GM23338 (cell line): ENCODE data around the gene ANKH.

Experiments
- CREB1 ChIP-seq: fragments of 250-450 bp; sonication (Bioruptor Pico); IDR thresholded peaks from 2 replicates; pipeline ENCODE4 v1.5.0; 2020; ENCODE audit warnings: low read depth, mild to moderate bottlenecking, moderate library complexity
- CTCF ChIP-seq, 2 experiments: fragments of 200-600 bp in 1 of 2; sonication (generic) in 1 of 2; conservative IDR thresholded peaks; 2 replicates each; pipeline versions ENCODE4 v1.5.1 to v1.6.1; 2016 to 2017; ENCODE audit warnings: antibody characterized with exemption in 2 of 2, low read depth in 2 of 2, mild to moderate bottlenecking in 2 of 2, moderate library complexity in 1 of 2
- EZH2 ChIP-seq: fragments of 200-600 bp; sonication (generic); IDR thresholded peaks from one replicate; pipeline ENCODE4 v1.8.0; 2017; ENCODE audit warnings: antibody characterized with exemption, mild to moderate bottlenecking, low read depth; ENCODE audit not compliant: unreplicated experiment
- EZH2phosphoT487 ChIP-seq: fragments of 200-600 bp; sonication (generic); IDR thresholded peaks from one replicate; pipeline ENCODE4 v1.8.1; 2018; ENCODE audit warnings: antibody characterized with exemption; ENCODE audit not compliant: unreplicated experiment
- JUNB ChIP-seq: IDR thresholded peaks from one replicate; pipeline ENCODE4 v1.6.1; 2016; ENCODE audit warnings: antibody characterized with exemption; ENCODE audit not compliant: unreplicated experiment
- NANOG ChIP-seq: IDR thresholded peaks from 2 replicates; pipeline ENCODE4 v1.6.1; 2016; ENCODE audit warnings: antibody characterized with exemption, borderline replicate concordance
- POLR2AphosphoS5 ChIP-seq: IDR thresholded peaks from 2 replicates; pipeline ENCODE4 v1.6.1; 2016; ENCODE audit warnings: antibody characterized with exemption, low read depth
- REST ChIP-seq: IDR thresholded peaks from one replicate; pipeline ENCODE4 v1.6.1; 2018; ENCODE audit warnings: antibody characterized with exemption; ENCODE audit not compliant: unreplicated experiment
- STAT1 ChIP-seq: IDR thresholded peaks from one replicate; pipeline ENCODE4 v1.6.1; 2016; ENCODE audit warnings: antibody characterized with exemption; ENCODE audit not compliant: unreplicated experiment
- ZNF114 ChIP-seq: fragments of 250-450 bp; sonication (Bioruptor Pico); IDR thresholded peaks from 2 replicates; pipeline ENCODE4 v1.5.0; 2020; ENCODE audit warnings: mild to moderate bottlenecking, moderate library complexity
- TF ChIP-seq, protein P1 (sequence below): fragments of 250-450 bp; sonication (Bioruptor Pico); IDR thresholded peaks from 2 replicates; pipeline ENCODE4 v1.5.0; 2020; ENCODE audit warnings: mild to moderate bottlenecking, moderate library complexity

- TF ChIP-seq REST, result no peak
- no peak for TF ChIP-seq CTCF (conservative IDR thresholded peaks at IDR 0.05; ENCODE audit: low read depth in 2 of 2)
- no peak for TF ChIP-seq JUNB
- TF ChIP-seq EZH2phosphoT487, result no peak
- TF ChIP-seq EZH2, result no peak
- TF ChIP-seq POLR2AphosphoS5, result no peak
- no peak for TF ChIP-seq ZNF114 (CRISPR knock-in tag)
- no peak for TF ChIP-seq NANOG
- TF ChIP-seq, protein P1, sequence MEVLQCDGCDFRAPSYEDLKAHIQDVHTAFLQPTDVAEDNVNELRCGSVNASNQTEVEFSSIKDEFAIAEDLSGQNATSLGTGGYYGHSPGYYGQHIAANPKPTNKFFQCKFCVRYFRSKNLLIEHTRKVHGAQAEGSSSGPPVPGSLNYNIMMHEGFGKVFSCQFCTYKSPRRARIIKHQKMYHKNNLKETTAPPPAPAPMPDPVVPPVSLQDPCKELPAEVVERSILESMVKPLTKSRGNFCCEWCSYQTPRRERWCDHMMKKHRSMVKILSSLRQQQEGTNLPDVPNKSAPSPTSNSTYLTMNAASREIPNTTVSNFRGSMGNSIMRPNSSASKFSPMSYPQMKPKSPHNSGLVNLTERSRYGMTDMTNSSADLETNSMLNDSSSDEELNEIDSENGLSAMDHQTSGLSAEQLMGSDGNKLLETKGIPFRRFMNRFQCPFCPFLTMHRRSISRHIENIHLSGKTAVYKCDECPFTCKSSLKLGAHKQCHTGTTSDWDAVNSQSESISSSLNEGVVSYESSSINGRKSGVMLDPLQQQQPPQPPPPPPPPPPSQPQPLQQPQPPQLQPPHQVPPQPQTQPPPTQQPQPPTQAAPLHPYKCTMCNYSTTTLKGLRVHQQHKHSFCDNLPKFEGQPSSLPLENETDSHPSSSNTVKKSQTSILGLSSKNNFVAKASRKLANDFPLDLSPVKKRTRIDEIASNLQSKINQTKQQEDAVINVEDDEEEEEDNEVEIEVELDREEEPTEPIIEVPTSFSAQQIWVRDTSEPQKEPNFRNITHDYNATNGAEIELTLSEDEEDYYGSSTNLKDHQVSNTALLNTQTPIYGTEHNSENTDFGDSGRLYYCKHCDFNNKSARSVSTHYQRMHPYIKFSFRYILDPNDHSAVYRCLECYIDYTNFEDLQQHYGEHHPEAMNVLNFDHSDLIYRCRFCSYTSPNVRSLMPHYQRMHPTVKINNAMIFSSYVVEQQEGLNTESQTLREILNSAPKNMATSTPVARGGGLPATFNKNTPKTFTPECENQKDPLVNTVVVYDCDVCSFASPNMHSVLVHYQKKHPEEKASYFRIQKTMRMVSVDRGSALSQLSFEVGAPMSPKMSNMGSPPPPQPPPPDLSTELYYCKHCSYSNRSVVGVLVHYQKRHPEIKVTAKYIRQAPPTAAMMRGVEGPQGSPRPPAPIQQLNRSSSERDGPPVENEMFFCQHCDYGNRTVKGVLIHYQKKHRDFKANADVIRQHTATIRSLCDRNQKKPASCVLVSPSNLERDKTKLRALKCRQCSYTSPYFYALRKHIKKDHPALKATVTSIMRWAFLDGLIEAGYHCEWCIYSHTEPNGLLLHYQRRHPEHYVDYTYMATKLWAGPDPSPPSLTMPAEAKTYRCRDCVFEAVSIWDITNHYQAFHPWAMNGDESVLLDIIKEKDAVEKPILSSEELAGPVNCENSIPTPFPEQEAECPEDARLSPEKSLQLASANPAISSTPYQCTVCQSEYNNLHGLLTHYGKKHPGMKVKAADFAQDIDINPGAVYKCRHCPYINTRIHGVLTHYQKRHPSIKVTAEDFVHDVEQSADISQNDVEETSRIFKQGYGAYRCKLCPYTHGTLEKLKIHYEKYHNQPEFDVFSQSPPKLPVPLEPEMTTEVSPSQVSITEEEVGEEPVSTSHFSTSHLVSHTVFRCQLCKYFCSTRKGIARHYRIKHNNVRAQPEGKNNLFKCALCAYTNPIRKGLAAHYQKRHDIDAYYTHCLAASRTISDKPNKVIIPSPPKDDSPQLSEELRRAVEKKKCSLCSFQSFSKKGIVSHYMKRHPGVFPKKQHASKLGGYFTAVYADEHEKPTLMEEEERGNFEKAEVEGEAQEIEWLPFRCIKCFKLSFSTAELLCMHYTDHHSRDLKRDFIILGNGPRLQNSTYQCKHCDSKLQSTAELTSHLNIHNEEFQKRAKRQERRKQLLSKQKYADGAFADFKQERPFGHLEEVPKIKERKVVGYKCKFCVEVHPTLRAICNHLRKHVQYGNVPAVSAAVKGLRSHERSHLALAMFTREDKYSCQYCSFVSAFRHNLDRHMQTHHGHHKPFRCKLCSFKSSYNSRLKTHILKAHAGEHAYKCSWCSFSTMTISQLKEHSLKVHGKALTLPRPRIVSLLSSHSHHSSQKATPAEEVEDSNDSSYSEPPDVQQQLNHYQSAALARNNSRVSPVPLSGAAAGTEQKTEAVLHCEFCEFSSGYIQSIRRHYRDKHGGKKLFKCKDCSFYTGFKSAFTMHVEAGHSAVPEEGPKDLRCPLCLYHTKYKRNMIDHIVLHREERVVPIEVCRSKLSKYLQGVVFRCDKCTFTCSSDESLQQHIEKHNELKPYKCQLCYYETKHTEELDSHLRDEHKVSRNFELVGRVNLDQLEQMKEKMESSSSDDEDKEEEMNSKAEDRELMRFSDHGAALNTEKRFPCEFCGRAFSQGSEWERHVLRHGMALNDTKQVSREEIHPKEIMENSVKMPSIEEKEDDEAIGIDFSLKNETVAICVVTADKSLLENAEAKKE, result no peak
- TF ChIP-seq CREB1 (CRISPR knock-in tag), result no peak
- TF ChIP-seq STAT1, result no peak
These were observed 157.8 kb downstream of the ANKH start for GRCh38 chr5:14713476-14714390.
